Measurements from ENCODE around the gene IGFN1.

DNA sequence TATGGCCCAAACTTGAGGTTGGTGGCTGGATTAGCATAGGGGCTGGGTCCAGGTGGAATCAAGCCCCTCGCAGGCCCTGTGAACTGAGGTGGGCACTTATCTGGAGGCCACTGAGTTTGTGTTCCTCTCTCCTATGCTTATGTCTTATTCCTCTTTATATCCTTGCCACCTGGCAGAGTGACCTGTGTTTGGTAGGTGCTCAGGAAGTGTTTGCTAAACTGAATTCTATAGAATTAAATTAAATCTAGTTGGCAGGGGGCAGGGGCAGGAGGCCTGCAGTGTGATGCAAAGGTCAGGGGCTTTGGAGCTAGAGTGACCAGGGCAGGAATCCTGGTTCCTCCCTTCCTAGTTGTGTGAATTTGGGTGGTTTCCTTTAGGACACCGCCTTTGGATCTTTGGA, 35.3 kb upstream of the IGFN1 start:
- TF ChIP-seq, protein P1, sequence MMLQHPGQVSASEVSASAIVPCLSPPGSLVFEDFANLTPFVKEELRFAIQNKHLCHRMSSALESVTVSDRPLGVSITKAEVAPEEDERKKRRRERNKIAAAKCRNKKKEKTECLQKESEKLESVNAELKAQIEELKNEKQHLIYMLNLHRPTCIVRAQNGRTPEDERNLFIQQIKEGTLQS (IDR thresholded peaks at IDR 0.05) = no peak
- TF ChIP-seq YY1 (IDR thresholded peaks at IDR 0.05) (no peak), FOXA2 (IDR thresholded peaks at IDR 0.05) (no peak), RAD21 (IDR thresholded peaks at IDR 0.05) (no peak), EGR1 (IDR thresholded peaks at IDR 0.05; ENCODE audit: low read depth in 2 of 2) (no peak), SP1 (IDR thresholded peaks at IDR 0.05) (no peak), RXRA (IDR thresholded peaks at IDR 0.05) (no peak)
- TF ChIP-seq, protein P2, sequence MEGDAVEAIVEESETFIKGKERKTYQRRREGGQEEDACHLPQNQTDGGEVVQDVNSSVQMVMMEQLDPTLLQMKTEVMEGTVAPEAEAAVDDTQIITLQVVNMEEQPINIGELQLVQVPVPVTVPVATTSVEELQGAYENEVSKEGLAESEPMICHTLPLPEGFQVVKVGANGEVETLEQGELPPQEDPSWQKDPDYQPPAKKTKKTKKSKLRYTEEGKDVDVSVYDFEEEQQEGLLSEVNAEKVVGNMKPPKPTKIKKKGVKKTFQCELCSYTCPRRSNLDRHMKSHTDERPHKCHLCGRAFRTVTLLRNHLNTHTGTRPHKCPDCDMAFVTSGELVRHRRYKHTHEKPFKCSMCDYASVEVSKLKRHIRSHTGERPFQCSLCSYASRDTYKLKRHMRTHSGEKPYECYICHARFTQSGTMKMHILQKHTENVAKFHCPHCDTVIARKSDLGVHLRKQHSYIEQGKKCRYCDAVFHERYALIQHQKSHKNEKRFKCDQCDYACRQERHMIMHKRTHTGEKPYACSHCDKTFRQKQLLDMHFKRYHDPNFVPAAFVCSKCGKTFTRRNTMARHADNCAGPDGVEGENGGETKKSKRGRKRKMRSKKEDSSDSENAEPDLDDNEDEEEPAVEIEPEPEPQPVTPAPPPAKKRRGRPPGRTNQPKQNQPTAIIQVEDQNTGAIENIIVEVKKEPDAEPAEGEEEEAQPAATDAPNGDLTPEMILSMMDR (IDR thresholded peaks at IDR 0.05; ENCODE audit: low read depth, low read length, missing input control) = no peak
- TF ChIP-seq, protein P3, sequence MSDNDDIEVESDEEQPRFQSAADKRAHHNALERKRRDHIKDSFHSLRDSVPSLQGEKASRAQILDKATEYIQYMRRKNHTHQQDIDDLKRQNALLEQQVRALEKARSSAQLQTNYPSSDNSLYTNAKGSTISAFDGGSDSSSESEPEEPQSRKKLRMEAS (IDR thresholded peaks at IDR 0.05) = no peak
- TF ChIP-seq, protein P4, sequence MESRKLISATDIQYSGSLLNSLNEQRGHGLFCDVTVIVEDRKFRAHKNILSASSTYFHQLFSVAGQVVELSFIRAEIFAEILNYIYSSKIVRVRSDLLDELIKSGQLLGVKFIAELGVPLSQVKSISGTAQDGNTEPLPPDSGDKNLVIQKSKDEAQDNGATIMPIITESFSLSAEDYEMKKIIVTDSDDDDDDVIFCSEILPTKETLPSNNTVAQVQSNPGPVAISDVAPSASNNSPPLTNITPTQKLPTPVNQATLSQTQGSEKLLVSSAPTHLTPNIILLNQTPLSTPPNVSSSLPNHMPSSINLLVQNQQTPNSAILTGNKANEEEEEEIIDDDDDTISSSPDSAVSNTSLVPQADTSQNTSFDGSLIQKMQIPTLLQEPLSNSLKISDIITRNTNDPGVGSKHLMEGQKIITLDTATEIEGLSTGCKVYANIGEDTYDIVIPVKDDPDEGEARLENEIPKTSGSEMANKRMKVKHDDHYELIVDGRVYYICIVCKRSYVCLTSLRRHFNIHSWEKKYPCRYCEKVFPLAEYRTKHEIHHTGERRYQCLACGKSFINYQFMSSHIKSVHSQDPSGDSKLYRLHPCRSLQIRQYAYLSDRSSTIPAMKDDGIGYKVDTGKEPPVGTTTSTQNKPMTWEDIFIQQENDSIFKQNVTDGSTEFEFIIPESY (IDR thresholded peaks at IDR 0.05) = no peak
